Naive thymus-derived CD4-positive, alpha-beta T cell (primary cell): Measurements from ENCODE around the gene SF3B2. TPM values are rescaled to one million over a fixed set of nuclear protein-coding genes. Genes with fewer than 3 reads are reported as not detected.

ENCODE experiments used
- ATAC-seq: fragments of 150-1000 bp; cut with Tn5 transposase; 2 replicates; pipeline ENCODE4 v1.10.0; 2021; ENCODE audit warnings: mild to moderate bottlenecking, moderate library complexity
- CTCF ChIA-PET: fragments of 350-600 bp; sonication (Branson Sonifier 250); formaldehyde crosslinking; loops from one replicate; lab custom pipeline; 2021; ENCODE audit warnings: antibody characterized with exemption; lab: Charles Lee
- POLR2A ChIA-PET: fragments of 350-600 bp; sonication (Branson Sonifier 250); formaldehyde crosslinking; loops from one replicate; lab custom pipeline; 2021; ENCODE audit warnings: antibody characterized with exemption, inconsistent platforms; lab: Charles Lee
- DNase-seq, 9 donors: peaks; one replicate each; pipeline versions ENCODE4 v3.0.0 to v3.0.0-alpha.2; 2020 to 2022; ENCODE audit warnings: mixed read lengths in 1 of 9
- H3K27ac ChIP-seq: one replicate; pipeline ENCODE4 v1.7.0; 2013; ENCODE audit warnings: mild to moderate bottlenecking, low read depth, low read length, moderate library complexity
- H3K27me3 ChIP-seq, 2 donors: one replicate each; pipeline ENCODE4 v1.7.0; 2013; ENCODE audit warnings: low read length in 2 of 2, mild to moderate bottlenecking in 2 of 2, moderate library complexity in 2 of 2; ENCODE audit not compliant: control insufficient read depth in 2 of 2, insufficient read depth in 2 of 2
- H3K36me3 ChIP-seq, 3 experiments: 1 replicate in 2 of 3; 2 replicates in 1 of 3; pipeline ENCODE4 v1.7.0; 2013; ENCODE audit warnings: low read length in 3 of 3, mild to moderate bottlenecking in 3 of 3, moderate library complexity in 1 of 3; ENCODE audit not compliant: insufficient read depth in 3 of 3, control insufficient read depth in 2 of 3
- H3K4me1 ChIP-seq, 2 donors: one replicate each; pipeline ENCODE4 v1.7.0; 2013; ENCODE audit warnings: low read length in 2 of 2, mild to moderate bottlenecking in 2 of 2, moderate library complexity in 1 of 2; ENCODE audit not compliant: control insufficient read depth in 2 of 2, insufficient read depth in 2 of 2
- H3K4me3 ChIP-seq: 2 replicates; pipeline ENCODE4 v1.7.0; 2013; ENCODE audit warnings: mild to moderate bottlenecking, low read length
- H3K9me3 ChIP-seq, 3 experiments: 1 replicate in 2 of 3; 2 replicates in 1 of 3; pipeline ENCODE4 v1.7.0; 2013; ENCODE audit warnings: low read length in 3 of 3; ENCODE audit not compliant: control insufficient read depth in 2 of 3
- H3K27ac Mint-ChIP-seq, 9 donors: one replicate each; pipeline ENCODE4 v1.8.0; 2020 to 2022; ENCODE audit warnings: mixed read lengths in 9 of 9, mild to moderate bottlenecking in 8 of 9, moderate library complexity in 5 of 9, inconsistent platforms in 2 of 9
- H3K27me3 Mint-ChIP-seq, 5 donors: one replicate each; pipeline ENCODE4 v1.8.0; 2021 to 2022; ENCODE audit warnings: mixed read lengths in 5 of 5, mild to moderate bottlenecking in 1 of 5
- H3K36me3 Mint-ChIP-seq, 5 donors: one replicate each; pipeline ENCODE4 v1.8.0; 2020 to 2022; ENCODE audit warnings: mixed read lengths in 5 of 5, mild to moderate bottlenecking in 3 of 5, inconsistent platforms in 1 of 5
- H3K4me1 Mint-ChIP-seq, 7 donors: one replicate each; pipeline ENCODE4 v1.8.0; 2020 to 2022; ENCODE audit warnings: mixed read lengths in 7 of 7, mild to moderate bottlenecking in 3 of 7, inconsistent platforms in 1 of 7
- H3K4me3 Mint-ChIP-seq, 10 donors: one replicate each; pipeline ENCODE4 v1.8.0; 2020 to 2022; ENCODE audit warnings: mild to moderate bottlenecking in 10 of 10, mixed read lengths in 10 of 10, moderate library complexity in 6 of 10, inconsistent platforms in 2 of 10
- H3K9me3 Mint-ChIP-seq, 11 donors: one replicate each; pipeline ENCODE4 v1.8.0; 2020 to 2022; ENCODE audit warnings: mixed read lengths in 11 of 11, mild to moderate bottlenecking in 4 of 11, inconsistent platforms in 1 of 11, moderate library complexity in 1 of 11
- intact Hi-C, 2 donors: fragments of 100-400 bp; cut with micrococcal nuclease; formaldehyde crosslinking; loops; one replicate each; pipeline ENCODE4 v1.15.1; 2023
- polyA plus RNA-seq, 2 donors: library from polyadenylated mRNA; unstranded; fragments of 300-500 nt; fragmentation: Illumina TruSeq; gene quantifications; one replicate each; pipeline ENCODE4 v1.2.3, GENCODE V29; 2021
- total RNA-seq, 6 experiments: library from RNA in 5 of 6; stranded (reverse) in 5 of 6; gene quantifications; 1 replicate in 5 of 6; 2 replicates in 1 of 6; pipeline ENCODE4 v1.2.3 and lab custom pipeline; 2021 to 2026

Gene SF3B2
- total and polyA plus RNA-seq, 7 experiments from 2014 or later: 81.8 to 248 (median 201) TPM

- H3K36me3 Mint-ChIP-seq: peaks cover 0 to 5% (median 3%) of the 10 kb centered on the region in 5 donors
- intact Hi-C loops: loop anchor here (1.0 to 2.0 kb wide), 5 partner anchors 11 to 47 kb away; no protein-coding TSS in a partner anchor
- H3K9me3 ChIP-seq: no peaks in the 10 kb centered on the region
- peak overlapping the region; percentile 80 to 95 (median 87) for H3K27ac Mint-ChIP-seq
- DNase-seq: peak in 7 of 9 donors; percentile 37 to 75 (median 64)
- H3K27me3 ChIP-seq: no peaks in the 10 kb centered on the region
- H3K36me3 ChIP-seq: no peaks in the 10 kb centered on the region
- peaks cover 74 to 95% of the 10 kb centered on the region in 2 donors for H3K4me1 ChIP-seq
- peak overlapping the region; percentile 36 for H3K4me3 ChIP-seq
- ChIA-PET POLR2A (interaction anchor here (0.7 to 5.6 kb wide), 15 partner anchors 9 to 63 kb away, joined by 3 to 77 read pairs (median 5); partner anchors contain the start of genes PACS1 and SF3B2), CTCF (interaction anchor here (0.6 to 4.4 kb wide), 11 partner anchors 8 to 1085 kb away, joined by 3 to 28 read pairs (median 5); partner anchors contain the start of gene PACS1)
- peaks cover 76 to 100% (median 91%) of the 10 kb centered on the region in 7 donors for H3K4me1 Mint-ChIP-seq
- no peaks in the 10 kb centered on the region for H3K9me3 Mint-ChIP-seq
- H3K4me3 Mint-ChIP-seq: peak overlapping the region; percentile 56 to 86 (median 80)
- no peaks in the 10 kb centered on the region for H3K27me3 Mint-ChIP-seq
- peak overlapping the region; percentile 59 for H3K27ac ChIP-seq
- peak; percentile 76 for ATAC-seq
Observed at GRCh38 chr11:66115638-66116301, 63.6 kb downstream of the SF3B2 start.

GRCh38 chr11:66116576-66117361 lies 64.6 kb downstream of the SF3B2 start:
- Mint-ChIP-seq H3K4me1 (peaks cover 76 to 100% (median 92%) of the 10 kb centered on the region in 7 donors), H3K27me3 (no peaks in the 10 kb centered on the region), H3K4me3 (peak overlapping the region; percentile 56 to 86 (median 80)), H3K36me3 (peaks cover 0 to 8% (median 3%) of the 10 kb centered on the region in 5 donors), H3K9me3 (no peaks in the 10 kb centered on the region), H3K27ac (peak overlapping the region; percentile 80 to 95 (median 87))
- Histone ChIP-seq H3K9me3 (no peaks in the 10 kb centered on the region), H3K27me3 (no peaks in the 10 kb centered on the region), H3K4me1 (peaks cover 75 to 92% of the 10 kb centered on the region in 2 donors), H3K4me3 (peak overlapping the region; percentile 36), H3K27ac (peak overlapping the region; percentile 59), H3K36me3 (no peaks in the 10 kb centered on the region)
- POLR2A ChIA-PET: interaction anchor here (0.6 to 5.6 kb wide), 13 partner anchors 8 to 464 kb away, joined by 3 to 77 read pairs (median 4); partner anchors contain the start of genes PACS1 and SF3B2
- intact Hi-C loops: no loop called here
- DNase-seq (no peak), ATAC-seq (no peak)
- CTCF ChIA-PET: interaction anchor here (0.8 to 4.4 kb wide), 10 partner anchors 9 to 94 kb away, joined by 3 to 28 read pairs (median 4); partner anchors contain the start of gene PACS1

DNA sequence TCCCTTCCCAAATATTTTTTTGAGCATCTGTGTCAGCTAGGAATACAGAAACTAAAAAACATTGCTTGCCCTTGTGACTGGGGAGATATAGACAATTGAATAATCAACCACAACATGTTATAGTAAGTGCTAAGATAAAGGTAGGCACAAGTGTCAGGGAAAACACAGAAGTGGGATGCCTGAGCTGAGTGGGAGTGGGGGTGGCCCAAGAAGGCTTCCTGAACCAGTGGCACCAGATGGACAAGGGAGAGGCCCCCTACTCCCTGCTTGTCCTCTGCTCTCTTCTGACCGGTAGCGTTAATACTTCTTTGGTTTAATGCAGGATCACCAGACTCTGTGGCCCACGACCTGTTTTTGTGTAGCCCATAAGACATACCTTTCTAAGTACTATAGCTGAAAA lies 66.7 kb downstream of the SF3B2 start:
- DNase-seq (no peak), ATAC-seq (no peak)
- peaks cover 0 to 14% (median 3%) of the 10 kb centered on the region in 5 donors for H3K36me3 Mint-ChIP-seq
- intact Hi-C loops: no loop called here
- peak overlapping the region in 8 of 9 donors; percentile 4 to 90 (median 80) for H3K27ac Mint-ChIP-seq
- no peaks in the 10 kb centered on the region for H3K9me3 Mint-ChIP-seq
- peaks cover 55 to 77% of the 10 kb centered on the region in 2 donors for H3K4me1 ChIP-seq
- no peaks in the 10 kb centered on the region for H3K9me3 ChIP-seq
- ChIA-PET CTCF (interaction anchor here (0.8 to 3.2 kb wide), 8 partner anchors 13 to 267 kb away, joined by 3 to 13 read pairs (median 3); no protein-coding TSS in a partner anchor), POLR2A (interaction anchor here (0.7 to 5.6 kb wide), 13 partner anchors 10 to 74 kb away, joined by 3 to 77 read pairs (median 3); partner anchors contain the start of genes PACS1 and SF3B2)
- H3K36me3 ChIP-seq: no peaks in the 10 kb centered on the region
- H3K4me1 Mint-ChIP-seq: peaks cover 61 to 94% (median 86%) of the 10 kb centered on the region in 7 donors
- peak overlapping the region in 8 of 10 donors; percentile 51 to 81 (median 62) for H3K4me3 Mint-ChIP-seq
- H3K27me3 ChIP-seq: no peaks in the 10 kb centered on the region
- H3K27me3 Mint-ChIP-seq: no peaks in the 10 kb centered on the region
- no peak overlapping the region for H3K4me3 ChIP-seq
- peak overlapping the region; percentile 32 for H3K27ac ChIP-seq

Other genes with a start within 250 kb of the SF3B2 start
- 1 to 10 TPM in 3 of 5 experiments, under 1 TPM in 2; 0.81 to 2.0 (median 1.1) TPM for gene SNX32, start 218.4 kb upstream of the SF3B2 start, total RNA-seq
- under 1 TPM; 0.38 to 0.60 TPM for gene SNX32, start 218.4 kb upstream of the SF3B2 start, polyA plus RNA-seq
- gene CFL1, start 194.2 kb upstream of the SF3B2 start, total RNA-seq: 1,000 to 10,000 TPM in 1 of 5 experiments, 100 to 1,000 TPM in 4; 403 to 1,550 (median 533) TPM
- gene CFL1, start 194.2 kb upstream of the SF3B2 start, polyA plus RNA-seq: 1,000 to 10,000 TPM; 2,039 to 2,314 TPM
- 100 to 1,000 TPM in 2 of 5 experiments, 10 to 100 TPM in 3; 51.8 to 117 (median 97.7) TPM for gene MUS81, start 191.9 kb upstream of the SF3B2 start, total RNA-seq
- 10 to 100 TPM; 18.3 to 33.0 TPM for gene MUS81, start 191.9 kb upstream of the SF3B2 start, polyA plus RNA-seq
- gene EFEMP2, start 179.6 kb upstream of the SF3B2 start, total RNA-seq: 10 to 100 TPM in 3 of 5 experiments, 1 to 10 TPM in 2; 5.9 to 16.0 (median 12.7) TPM
- gene EFEMP2, start 179.6 kb upstream of the SF3B2 start, polyA plus RNA-seq: under 1 TPM; 0.40 to 0.60 TPM
- 100 to 1,000 TPM in 1 of 5 experiments, 10 to 100 TPM in 4; 24.9 to 148 (median 29.3) TPM for gene CTSW, start 172.5 kb upstream of the SF3B2 start, total RNA-seq
- 10 to 100 TPM; 31.7 to 58.7 TPM for gene CTSW, start 172.5 kb upstream of the SF3B2 start, polyA plus RNA-seq
- gene FIBP, start 163.9 kb upstream of the SF3B2 start, total RNA-seq: 10 to 100 TPM; 25.9 to 72.1 (median 43.4) TPM
- 10 to 100 TPM; 60.0 to 78.3 TPM for gene FIBP, start 163.9 kb upstream of the SF3B2 start, polyA plus RNA-seq
- 10 to 100 TPM; 21.1 to 52.1 (median 23.6) TPM for gene CCDC85B, start 161.7 kb upstream of the SF3B2 start, total RNA-seq
- gene CCDC85B, start 161.7 kb upstream of the SF3B2 start, polyA plus RNA-seq: 10 to 100 TPM; 59.0 to 85.0 TPM
- 10 to 100 TPM in 1 of 5 experiments, 1 to 10 TPM in 2, not detected in 2; 2.8 to 25.7 (median 4.0) TPM for gene FOSL1, start 152.0 kb upstream of the SF3B2 start, total RNA-seq
- not detected for gene FOSL1, start 152.0 kb upstream of the SF3B2 start, polyA plus RNA-seq
- gene C11orf68, start 133.3 kb upstream of the SF3B2 start, total RNA-seq: 10 to 100 TPM; 18.5 to 62.2 (median 40.4) TPM
- gene C11orf68, start 133.3 kb upstream of the SF3B2 start, polyA plus RNA-seq: 100 to 1,000 TPM in 1 of 2 donors, 10 to 100 TPM in 1; 74.1 to 104 TPM
- gene DRAP1, start 132.9 kb upstream of the SF3B2 start, total RNA-seq: 100 to 1,000 TPM in 1 of 5 experiments, 10 to 100 TPM in 4; 72.6 to 166 (median 81.9) TPM
- gene DRAP1, start 132.9 kb upstream of the SF3B2 start, polyA plus RNA-seq: 10 to 100 TPM; 87.7 to 89.3 TPM
- gene TSGA10IP, start 106.9 kb upstream of the SF3B2 start, total RNA-seq: under 1 TPM in 1 of 5 experiments, not detected in 4; 0.64 TPM
- gene TSGA10IP, start 106.9 kb upstream of the SF3B2 start, polyA plus RNA-seq: not detected
- 100 to 1,000 TPM in 1 of 5 experiments, 10 to 100 TPM in 4; 65.9 to 102 (median 90.8) TPM for gene SART1, start 90.6 kb upstream of the SF3B2 start, total RNA-seq
- 10 to 100 TPM; 27.9 to 66.6 TPM for gene SART1, start 90.6 kb upstream of the SF3B2 start, polyA plus RNA-seq
- 100 to 1,000 TPM in 1 of 5 experiments, 10 to 100 TPM in 4; 49.9 to 114 (median 66.7) TPM for gene EIF1AD, start 50.2 kb upstream of the SF3B2 start, total RNA-seq
- gene EIF1AD, start 50.2 kb upstream of the SF3B2 start, polyA plus RNA-seq: 10 to 100 TPM; 17.7 to 25.3 TPM
- gene BANF1, start 49.9 kb upstream of the SF3B2 start, total RNA-seq: 100 to 1,000 TPM in 2 of 5 experiments, 10 to 100 TPM in 3; 54.5 to 234 (median 99.4) TPM
- gene BANF1, start 49.9 kb upstream of the SF3B2 start, polyA plus RNA-seq: 100 to 1,000 TPM; 192 to 203 TPM
- gene CST6, start 40.4 kb upstream of the SF3B2 start, total RNA-seq: under 1 TPM in 1 of 5 experiments, not detected in 4; 0.42 TPM
- gene CST6, start 40.4 kb upstream of the SF3B2 start, polyA plus RNA-seq: not detected
- gene CATSPER1, start 25.9 kb upstream of the SF3B2 start, total RNA-seq: 1 to 10 TPM in 2 of 5 experiments, not detected in 3; 1.4 to 4.2 TPM
- gene CATSPER1, start 25.9 kb upstream of the SF3B2 start, polyA plus RNA-seq: not detected
- not detected for gene GAL3ST3, start 3.2 kb upstream of the SF3B2 start, total RNA-seq
- not detected for gene GAL3ST3, start 3.2 kb upstream of the SF3B2 start, polyA plus RNA-seq
- 100 to 1,000 TPM; 100 to 314 (median 252) TPM for gene PACS1, start 17.9 kb downstream of the SF3B2 start, total RNA-seq
- gene PACS1, start 17.9 kb downstream of the SF3B2 start, polyA plus RNA-seq: 100 to 1,000 TPM in 1 of 2 donors, 10 to 100 TPM in 1; 48.0 to 116 TPM
- gene KLC2, start 205.3 kb downstream of the SF3B2 start, total RNA-seq: 10 to 100 TPM; 26.7 to 53.6 (median 41.5) TPM
- 1 to 10 TPM; 5.5 to 7.6 TPM for gene KLC2, start 205.3 kb downstream of the SF3B2 start, polyA plus RNA-seq
- 100 to 1,000 TPM in 1 of 5 experiments, 10 to 100 TPM in 4; 60.6 to 151 (median 70.7) TPM for gene RAB1B, start 216.3 kb downstream of the SF3B2 start, total RNA-seq
- gene RAB1B, start 216.3 kb downstream of the SF3B2 start, polyA plus RNA-seq: 10 to 100 TPM; 11.3 to 13.5 TPM
- 10 to 100 TPM in 1 of 5 experiments, 1 to 10 TPM in 4; 1.3 to 12.3 (median 2.9) TPM for gene CNIH2, start 225.8 kb downstream of the SF3B2 start, total RNA-seq
- not detected for gene CNIH2, start 225.8 kb downstream of the SF3B2 start, polyA plus RNA-seq
- gene YIF1A, start 236.8 kb downstream of the SF3B2 start, total RNA-seq: 10 to 100 TPM; 25.0 to 66.2 (median 33.3) TPM
- 10 to 100 TPM; 49.3 to 49.5 TPM for gene YIF1A, start 236.8 kb downstream of the SF3B2 start, polyA plus RNA-seq
- gene TMEM151A, start 239.5 kb downstream of the SF3B2 start, total RNA-seq: under 1 TPM in 2 of 5 experiments, not detected in 3; 0.11 to 0.29 TPM
- gene TMEM151A, start 239.5 kb downstream of the SF3B2 start, polyA plus RNA-seq: not detected